Esophagus squamous epithelium (tissue), 4 donors: Measurements from ENCODE around the gene MEGF10.

Experiments used
- CTCF ChIP-seq, 6 experiments: fragments of 450-650 bp in 4 of 6; fragments of 200-600 bp in 2 of 6; sonication (generic) in 2 of 6; IDR thresholded peaks; one replicate each; pipeline ENCODE4 v1.5.1; 2016 to 2019; ENCODE audit warnings: antibody characterized with exemption in 6 of 6, mild to moderate bottlenecking in 4 of 6, moderate library complexity in 4 of 6
- POLR2A ChIP-seq, 4 donors: fragments of 450-650 bp; IDR thresholded peaks; one replicate each; pipeline ENCODE4 v1.6.1; 2017; ENCODE audit warnings: antibody characterized with exemption in 4 of 4, mild to moderate bottlenecking in 4 of 4, moderate library complexity in 3 of 4

- TF ChIP-seq POLR2A (IDR thresholded peaks at IDR 0.05) (no peak), CTCF (IDR thresholded peaks at IDR 0.05) (no peak)
Observed at GRCh38 chr5:127431977-127432585, 141.5 kb downstream of the MEGF10 start.
